GM18507 (cell line): Measurements from ENCODE around the gene CLEC10A.
"Not testable (repeated sequence)": the region's sequence is repeated elsewhere in the genome, so short reads cannot be mapped to it uniquely, and the experiment has no call there.

Source experiments
- DNase-seq: peaks from one replicate; pipeline ENCODE4 v3.0.0; 2011; ENCODE audit warnings: low read depth; ENCODE audit not compliant: insufficient read length; ENCODE audit errors: extremely low spot score
- FAIRE-seq: peaks from 2 replicates; lab custom pipeline; 2011; peaks lifted over from hg19 to GRCh38; lab: Jason Lieb, UNC

The CLEC10A gene

GRCh38 chr17:7109461-7110322 lies 29.6 kb upstream of the CLEC10A start:
- DNase-seq (no peak), FAIRE-seq (peak; percentile 52)

DNA sequence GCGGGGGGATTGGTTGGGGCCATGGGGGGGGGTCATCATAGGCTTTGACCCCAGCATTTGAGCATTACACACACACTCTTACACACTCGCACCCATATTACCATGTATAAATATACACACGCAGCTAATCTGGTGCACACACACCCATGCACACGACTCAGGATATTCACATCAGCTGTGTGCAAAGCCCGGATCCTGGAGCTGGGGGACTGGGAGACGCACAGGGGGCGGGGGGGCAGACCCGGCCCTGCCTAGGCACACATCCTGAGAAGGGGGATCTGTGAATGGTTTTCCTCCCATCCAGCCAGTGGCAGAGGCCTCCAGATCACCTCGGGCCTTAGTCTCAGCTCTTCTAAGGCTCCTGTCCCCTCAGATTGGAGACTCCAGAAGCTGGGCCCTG lies 28.9 kb upstream of the CLEC10A start:
- FAIRE-seq = no peak
- no peak for DNase-seq

- DNase-seq = no peak
- no peak for FAIRE-seq
Observed at GRCh38 chr17:7108560-7108925, 28.5 kb upstream of the CLEC10A start.

DNA sequence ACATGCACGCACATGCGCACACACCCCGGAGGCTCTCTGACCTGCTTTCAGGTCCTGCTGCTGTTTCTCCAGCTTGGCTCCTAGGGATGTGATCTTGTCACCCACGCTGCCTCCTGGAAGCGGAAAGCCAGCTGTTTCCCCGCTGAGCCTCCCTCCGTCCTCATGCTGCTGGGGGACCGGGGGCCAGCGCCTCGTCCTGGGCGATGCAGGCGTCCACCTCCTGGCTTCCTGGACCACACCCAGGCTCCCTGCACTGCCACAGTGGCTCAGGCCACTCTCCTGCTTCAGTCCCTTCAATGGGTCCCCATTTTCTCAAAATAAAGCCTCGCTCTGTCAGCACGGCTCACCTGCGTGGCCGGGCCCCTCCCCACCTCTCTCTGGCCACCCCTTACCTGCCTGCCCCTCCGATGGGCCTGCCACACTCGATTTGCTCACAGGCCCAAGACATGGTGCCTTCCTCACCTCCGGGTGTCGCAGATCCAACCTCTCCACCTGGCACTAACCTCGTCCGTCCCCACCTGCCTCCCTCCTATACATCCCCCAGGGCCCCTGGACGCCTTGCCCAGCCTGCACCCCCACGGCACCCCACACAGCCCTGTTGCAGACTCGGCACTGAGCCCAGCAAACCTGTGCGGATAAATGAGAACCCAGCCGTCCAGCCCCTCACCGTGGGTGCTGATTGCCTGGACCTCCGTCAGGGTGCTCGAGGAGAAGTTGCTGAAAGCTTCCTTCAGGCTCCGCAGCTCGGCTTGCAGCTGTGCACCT lies 27.9 kb upstream of the CLEC10A start:
- DNase-seq (no peak), FAIRE-seq (no peak)

- FAIRE-seq (no peak), DNase-seq (no peak)
Observed at GRCh38 chr17:7107012-7107754, 27.1 kb upstream of the CLEC10A start.

- DNase-seq (no peak), FAIRE-seq (no peak)
Observed at GRCh38 chr17:7102421-7102820, 22.4 kb upstream of the CLEC10A start.

DNA sequence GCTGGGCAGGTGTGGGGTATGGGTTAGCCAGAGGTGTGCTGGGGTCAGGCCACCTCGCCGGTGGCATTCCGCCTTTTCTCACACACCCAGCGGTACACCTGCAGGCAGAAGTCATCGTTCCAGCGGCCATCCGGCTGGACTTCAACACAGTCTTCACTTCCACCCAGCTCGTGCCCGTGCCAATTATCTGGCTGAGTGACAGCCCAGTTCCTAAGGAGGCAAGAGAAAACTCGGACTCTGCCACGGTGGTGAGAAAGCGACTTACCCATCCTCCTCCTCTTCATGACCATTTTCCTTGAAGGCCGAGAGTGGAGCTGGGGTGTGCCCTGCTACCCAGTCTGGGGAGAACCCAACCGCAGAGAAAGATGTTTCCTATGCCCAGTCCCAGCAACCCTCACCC lies 21.5 kb upstream of the CLEC10A start:
- FAIRE-seq = no peak
- no peak for DNase-seq

DNA sequence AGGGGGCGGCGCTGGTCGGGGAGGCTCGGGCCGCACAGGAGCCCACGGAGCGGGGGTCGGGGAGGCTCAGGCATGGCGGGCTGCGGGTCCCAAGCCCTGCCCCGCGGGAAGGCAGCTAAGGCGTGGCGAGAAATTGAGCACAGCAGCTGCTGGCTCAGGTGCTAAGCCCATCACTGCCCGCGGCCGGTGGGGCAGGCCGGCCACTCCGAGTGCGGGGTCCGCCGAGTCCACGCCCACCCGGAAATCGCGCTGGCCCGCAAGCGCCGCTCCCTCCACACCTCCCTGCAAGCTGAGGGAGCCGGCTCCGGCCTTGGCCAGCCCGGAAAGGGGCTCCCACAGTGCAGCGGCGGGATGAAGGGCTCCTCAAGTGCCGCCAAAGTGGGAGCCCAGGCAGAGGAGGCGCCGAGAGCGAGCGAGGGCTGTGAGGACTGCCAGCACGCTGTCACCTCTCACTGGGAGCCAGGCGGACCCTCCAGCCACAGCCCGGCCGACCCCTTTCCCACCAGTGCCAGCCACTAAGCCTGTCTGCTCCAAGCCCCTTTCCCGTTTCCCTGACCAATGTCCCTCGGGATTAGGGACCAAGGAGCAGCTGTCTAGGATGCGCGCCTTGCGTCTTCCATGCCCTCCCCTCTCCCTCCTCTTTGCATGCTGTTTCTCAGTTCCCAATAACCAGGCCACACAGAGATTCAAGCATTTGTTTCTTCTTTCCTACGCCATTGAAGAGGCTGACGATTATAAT lies 20.8 kb upstream of the CLEC10A start:
- DNase-seq, FAIRE-seq: not testable (repeated sequence)

DNA sequence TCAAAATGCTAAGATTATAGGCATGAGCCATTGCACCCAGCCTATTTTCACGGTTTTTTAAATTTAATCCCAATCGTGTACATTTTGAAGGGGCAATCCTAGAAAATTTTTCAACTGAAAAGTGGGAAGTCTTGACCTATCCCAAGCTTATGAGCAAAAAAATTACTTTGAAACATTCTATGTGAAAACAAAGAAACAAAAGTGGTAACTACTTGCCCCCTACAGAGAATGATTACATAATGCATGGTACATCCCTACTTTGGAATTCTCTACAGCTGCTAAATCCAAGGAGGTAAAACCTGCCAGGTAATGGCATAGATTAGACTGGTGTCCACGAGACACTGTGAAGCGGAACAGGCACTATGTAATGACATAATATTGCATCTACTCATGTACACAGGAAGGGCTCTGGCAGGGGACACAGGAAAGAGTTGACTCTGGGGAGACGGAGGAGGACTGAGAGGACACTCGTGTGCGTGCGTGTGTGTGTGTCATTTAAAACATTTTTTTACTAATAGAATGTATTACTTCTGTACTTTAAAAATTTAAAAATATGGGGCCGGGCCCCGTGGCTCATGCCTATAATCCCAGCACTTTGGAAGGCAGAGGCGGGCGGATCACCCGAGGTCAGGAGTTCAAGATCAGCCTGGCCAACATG lies 18.9 kb upstream of the CLEC10A start:
- DNase-seq (no peak), FAIRE-seq (no peak)

GRCh38 chr17:7097940-7098339 lies 17.9 kb upstream of the CLEC10A start:
- no peak for FAIRE-seq

DNA sequence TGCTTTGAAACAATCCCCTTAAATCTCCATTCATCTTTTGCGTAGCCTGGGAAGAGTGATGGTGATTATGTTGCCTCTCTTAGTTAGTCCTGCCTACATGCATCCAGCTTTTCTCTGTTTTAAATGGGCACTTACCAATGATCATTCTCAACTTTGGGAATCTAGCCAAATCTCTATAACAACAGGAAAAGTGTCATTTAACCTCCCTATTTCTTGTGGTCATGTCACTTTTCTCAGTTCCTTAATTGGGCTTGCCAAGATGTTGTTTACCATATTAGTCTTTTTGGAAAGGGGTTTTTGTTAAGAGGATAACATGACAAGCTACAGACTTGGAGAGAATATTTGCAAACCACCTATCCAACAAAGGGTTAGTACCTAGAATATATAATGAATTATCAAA lies 15.6 kb upstream of the CLEC10A start:
- peak; percentile 36 for FAIRE-seq
- DNase-seq = no peak

More at GRCh38 chr17:7097940-7098339, 17.9 kb upstream of the CLEC10A start:
- DNase-seq = no peak

GRCh38 chr17:7094652-7095019 lies 14.6 kb upstream of the CLEC10A start:
- FAIRE-seq (no peak), DNase-seq (no peak)

DNA sequence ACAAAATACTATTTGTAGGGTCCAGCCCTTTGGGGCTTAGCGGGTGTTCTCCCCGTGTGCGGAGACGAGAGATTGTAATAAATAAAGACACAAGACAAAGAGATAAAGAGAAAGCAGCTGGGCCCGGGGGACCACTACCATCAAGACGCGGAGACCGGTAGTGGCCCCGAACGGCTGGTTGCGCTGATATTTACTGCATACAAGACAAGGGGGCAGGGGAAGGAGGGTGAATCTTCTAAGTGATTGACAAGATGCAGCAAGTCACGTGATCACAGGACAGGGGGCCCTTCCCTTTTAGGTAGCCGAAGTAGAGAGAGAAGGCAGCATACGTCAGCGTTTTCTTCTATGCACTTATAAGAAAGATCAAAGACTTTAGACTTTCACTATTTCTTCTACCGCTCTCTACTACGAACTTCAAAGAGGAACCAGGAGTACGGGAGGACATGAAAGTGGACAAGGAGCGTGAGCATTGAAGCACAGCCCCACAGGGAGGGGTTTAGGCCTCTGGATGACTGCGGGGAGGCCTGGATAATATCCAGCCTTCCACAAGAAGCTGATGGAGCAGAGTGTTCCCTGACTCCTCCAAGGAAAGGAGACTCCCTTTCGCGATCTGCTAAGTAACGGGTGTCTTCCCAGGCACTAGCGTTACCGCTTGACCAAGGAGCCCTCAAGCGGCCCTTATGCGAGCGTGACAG lies 11.4 kb upstream of the CLEC10A start:
- DNase-seq, FAIRE-seq: not testable (repeated sequence)

DNA sequence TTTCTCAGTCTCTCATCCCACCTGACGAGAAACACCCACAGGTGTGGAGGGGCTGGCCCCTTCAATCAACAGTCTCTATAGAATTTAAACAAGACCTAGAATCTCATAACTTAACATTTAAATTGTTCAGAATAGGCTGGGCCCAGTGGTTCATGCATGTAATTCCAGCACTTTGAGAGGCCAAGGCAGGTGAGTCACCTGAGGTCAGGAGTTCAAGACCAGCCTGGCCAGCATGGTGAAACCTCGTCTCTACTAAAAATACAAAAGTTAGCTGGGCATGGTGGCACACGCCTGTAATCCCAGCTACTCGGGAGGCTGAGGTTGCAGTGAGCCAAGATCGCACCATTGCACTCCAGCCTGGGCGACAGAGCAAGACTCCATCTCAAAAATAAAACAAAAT lies 9.5 kb upstream of the CLEC10A start:
- DNase-seq, FAIRE-seq: not testable (repeated sequence)

DNA sequence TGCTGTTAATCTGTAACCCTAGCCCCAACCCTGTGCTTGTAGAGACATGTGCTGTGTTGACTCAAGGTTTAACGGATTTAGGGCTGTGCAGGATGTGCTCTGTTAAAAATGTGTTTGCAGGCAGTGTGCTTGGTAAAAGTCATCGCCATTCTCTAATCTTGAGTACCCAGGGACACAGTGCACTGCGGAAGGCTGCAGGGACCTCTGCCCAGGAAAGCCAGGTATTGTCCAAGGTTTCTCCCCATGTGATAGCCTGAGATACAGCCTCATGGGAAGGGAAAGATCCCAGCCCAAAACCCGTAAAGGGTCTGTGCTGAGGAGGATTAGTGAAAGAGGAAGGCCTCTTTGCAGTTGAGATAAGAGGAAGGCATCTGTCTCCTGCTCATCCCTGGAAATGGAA lies 8.4 kb upstream of the CLEC10A start:
- not testable (repeated sequence) for DNase-seq, FAIRE-seq

GRCh38 chr17:7084088-7084487 lies 4.0 kb upstream of the CLEC10A start:
- no peak for DNase-seq
- no peak for FAIRE-seq

DNA sequence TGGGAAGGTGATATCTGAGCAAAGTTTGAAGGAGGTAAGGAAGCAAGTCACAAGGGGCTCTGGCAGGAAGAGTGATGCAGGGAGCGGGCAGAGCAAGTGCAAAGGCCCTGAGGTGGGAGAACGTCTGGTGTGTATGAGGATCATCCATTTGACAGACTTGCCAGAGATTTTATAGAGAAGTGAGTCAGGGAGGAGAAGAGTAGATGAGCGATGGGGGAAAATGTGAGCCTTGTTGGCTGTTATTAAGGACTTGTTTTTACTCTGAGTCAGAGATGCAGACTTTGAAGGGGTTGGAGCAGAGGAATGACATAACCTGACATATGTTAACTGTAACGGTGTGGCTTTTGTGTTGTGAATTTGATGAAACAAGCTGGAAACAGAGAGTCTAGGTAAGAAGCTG lies 3.5 kb upstream of the CLEC10A start:
- no peak for DNase-seq
- no peak for FAIRE-seq

DNA sequence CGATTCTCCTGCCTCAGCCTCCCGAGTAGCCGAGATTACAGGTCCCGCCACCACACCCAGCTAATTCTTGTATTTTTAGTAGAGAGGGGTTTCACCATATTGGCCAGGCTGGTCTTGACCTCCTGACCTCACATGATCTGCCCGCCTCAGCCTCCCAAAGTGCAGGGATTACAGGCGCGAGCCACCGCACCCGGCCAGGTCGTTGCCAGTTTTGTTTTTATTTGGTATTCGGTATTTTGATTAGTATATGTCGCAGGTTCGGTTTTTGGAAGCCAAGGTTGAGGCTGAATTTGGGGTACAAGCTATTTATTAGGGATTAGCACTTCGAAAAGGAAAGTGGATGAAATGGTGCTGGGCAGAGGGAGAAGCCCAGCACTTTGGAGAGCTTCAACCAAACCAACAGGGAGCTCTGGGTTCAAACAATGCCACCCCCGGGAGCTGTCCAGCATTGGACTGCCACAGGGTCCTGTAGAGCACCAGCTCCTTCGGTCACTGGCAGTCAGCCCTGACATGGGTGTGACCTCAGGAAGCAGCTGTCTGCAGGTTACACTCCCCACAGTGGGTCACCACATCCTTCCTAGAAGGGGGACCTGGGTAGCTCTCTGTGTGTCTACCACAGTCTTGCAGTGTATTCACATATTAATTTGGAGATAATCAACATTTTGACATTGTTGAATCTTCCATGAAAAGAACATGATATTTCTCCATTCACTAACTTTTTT lies 1.5 kb upstream of the CLEC10A start:
- FAIRE-seq = no peak

More for the DNA sequence above, 1.5 kb upstream of the CLEC10A start:
- DNase-seq = no peak
